HepG2 (cell line): ENCODE measurements around the gene ACTG2. TPM values are rescaled to one million over a fixed set of nuclear protein-coding genes. Genes with fewer than 3 reads are reported as not detected.

Source experiments
- CAMTA2 ChIP-seq: sonication (generic); formaldehyde crosslinking; IDR thresholded peaks from 2 replicates; pipeline ENCODE4 v1.4.0; 2020; ENCODE audit warnings: mild to moderate bottlenecking, missing genetic modification reagents, borderline replicate concordance
- GLI4 ChIP-seq: sonication (generic); formaldehyde crosslinking; IDR thresholded peaks from 2 replicates; pipeline ENCODE4 v1.5.1; 2020; ENCODE audit warnings: missing genetic modification reagents, mild to moderate bottlenecking, moderate library complexity, borderline replicate concordance
- KAT8 ChIP-seq: IDR thresholded peaks from 2 replicates; pipeline ENCODE4 v1.6.1; 2016; ENCODE audit warnings: missing genetic modification reagents, missing compliant biosample characterization
- ONECUT2 ChIP-seq: sonication (generic); formaldehyde crosslinking; IDR thresholded peaks from 2 replicates; pipeline ENCODE4 v1.4.0; 2020; ENCODE audit warnings: missing genetic modification reagents
- PRMT3 ChIP-seq: sonication (generic); formaldehyde crosslinking; IDR thresholded peaks from 2 replicates; pipeline ENCODE4 v1.8.1; 2022; ENCODE audit warnings: low read depth, mild to moderate bottlenecking, moderate library complexity, missing genetic modification reagents, borderline replicate concordance
- SRSF9 ChIP-seq: fragments of 200-400 bp; formaldehyde crosslinking; IDR thresholded peaks from 2 replicates; pipeline ENCODE4 v1.6.1; 2018; ENCODE audit warnings: borderline replicate concordance, mild to moderate bottlenecking, low read depth, low read length; ENCODE audit not compliant: insufficient read depth, poor library complexity, severe bottlenecking
- ZNF143 ChIP-seq: sonication (generic); formaldehyde crosslinking; IDR thresholded peaks from 2 replicates; pipeline ENCODE4 v1.4.0; 2020; ENCODE audit warnings: missing genetic modification reagents
- ZSCAN25 ChIP-seq: sonication (generic); formaldehyde crosslinking; IDR thresholded peaks from 2 replicates; pipeline ENCODE4 v1.8.0; 2022; ENCODE audit warnings: mild to moderate bottlenecking, missing genetic modification reagents
- polyA plus RNA-seq, 8 experiments: library from polyadenylated mRNA; depleted of rRNA in 3 of 8; stranded (reverse) in 7 of 8; unstranded in 1 of 8; fragments of >200 nt; fragmentation: Illumina TruSeq in 4 of 8; extraction: Trizol in 4 of 8; gene quantifications; 2 replicates each; pipeline versions ENCODE4 v1.2.1 to v1.2.3, GENCODE V29; 2011 to 2016; ENCODE audit warnings: low read depth in 4 of 8, missing spikeins in 1 of 8, mixed read lengths in 1 of 8; ENCODE audit not compliant: insufficient read depth in 1 of 8
- total RNA-seq, 5 experiments: library from RNA; depleted of rRNA; stranded (reverse); fragments of >200 nt; fragmentation: Illumina TruSeq; extraction: Trizol; gene quantifications; 2 replicates each; pipeline ENCODE4 v1.2.3, GENCODE V29; 2016; ENCODE audit warnings: low read depth in 1 of 5
- TF ChIP-seq, protein P1 (sequence below), 2 experiments: sonication (generic) in 1 of 2; formaldehyde crosslinking in 1 of 2; IDR thresholded peaks; 2 replicates each; pipeline versions ENCODE4 v1.6.1 to v1.9.0; 2014 to 2022; ENCODE audit warnings: antibody characterized with exemption in 1 of 2, borderline replicate concordance in 1 of 2, inconsistent platforms in 1 of 2, low read depth in 1 of 2, missing genetic modification reagents in 1 of 2
- TF ChIP-seq, protein P2 (sequence below): sonication (generic); formaldehyde crosslinking; IDR thresholded peaks from 2 replicates; pipeline ENCODE4 v1.4.0; 2020; ENCODE audit warnings: mild to moderate bottlenecking, missing genetic modification reagents

The ACTG2 gene
- total and polyA plus RNA-seq, 2 of the 13 experiments (the other 11 are each of a cell fraction or from before 2014, with no cell fraction given), result 0.13 TPM; not detected in 1

GRCh38 chr2:73946215-73946614 lies 53.4 kb downstream of the ACTG2 start (continued):
- TF ChIP-seq, protein P1, sequence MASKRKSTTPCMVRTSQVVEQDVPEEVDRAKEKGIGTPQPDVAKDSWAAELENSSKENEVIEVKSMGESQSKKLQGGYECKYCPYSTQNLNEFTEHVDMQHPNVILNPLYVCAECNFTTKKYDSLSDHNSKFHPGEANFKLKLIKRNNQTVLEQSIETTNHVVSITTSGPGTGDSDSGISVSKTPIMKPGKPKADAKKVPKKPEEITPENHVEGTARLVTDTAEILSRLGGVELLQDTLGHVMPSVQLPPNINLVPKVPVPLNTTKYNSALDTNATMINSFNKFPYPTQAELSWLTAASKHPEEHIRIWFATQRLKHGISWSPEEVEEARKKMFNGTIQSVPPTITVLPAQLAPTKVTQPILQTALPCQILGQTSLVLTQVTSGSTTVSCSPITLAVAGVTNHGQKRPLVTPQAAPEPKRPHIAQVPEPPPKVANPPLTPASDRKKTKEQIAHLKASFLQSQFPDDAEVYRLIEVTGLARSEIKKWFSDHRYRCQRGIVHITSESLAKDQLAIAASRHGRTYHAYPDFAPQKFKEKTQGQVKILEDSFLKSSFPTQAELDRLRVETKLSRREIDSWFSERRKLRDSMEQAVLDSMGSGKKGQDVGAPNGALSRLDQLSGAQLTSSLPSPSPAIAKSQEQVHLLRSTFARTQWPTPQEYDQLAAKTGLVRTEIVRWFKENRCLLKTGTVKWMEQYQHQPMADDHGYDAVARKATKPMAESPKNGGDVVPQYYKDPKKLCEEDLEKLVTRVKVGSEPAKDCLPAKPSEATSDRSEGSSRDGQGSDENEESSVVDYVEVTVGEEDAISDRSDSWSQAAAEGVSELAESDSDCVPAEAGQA (IDR thresholded peaks at IDR 0.05; ENCODE audit: low read depth), result no peak
- TF ChIP-seq, protein P1 (CRISPR knock-in tag; IDR thresholded peaks at IDR 0.05; ENCODE audit: borderline replicate concordance), result no peak
- TF ChIP-seq GLI4, result no peak
- no peak for TF ChIP-seq ZSCAN25 (CRISPR knock-in tag)
- no peak for TF ChIP-seq SRSF9
- no peak for TF ChIP-seq PRMT3 (CRISPR knock-in tag)
- TF ChIP-seq KAT8 (CRISPR knock-in tag), result no peak
- TF ChIP-seq, protein P2, sequence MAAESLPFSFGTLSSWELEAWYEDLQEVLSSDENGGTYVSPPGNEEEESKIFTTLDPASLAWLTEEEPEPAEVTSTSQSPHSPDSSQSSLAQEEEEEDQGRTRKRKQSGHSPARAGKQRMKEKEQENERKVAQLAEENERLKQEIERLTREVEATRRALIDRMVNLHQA (CRISPR knock-in tag), result no peak
- no peak for TF ChIP-seq CAMTA2 (CRISPR knock-in tag)
- no peak for TF ChIP-seq ONECUT2
- TF ChIP-seq ZNF143, result no peak
